Activated CD8-positive, alpha-beta T cell treated with anti-CD3 and anti-CD28 coated beads for 36 hours (primary cell): ENCODE results near the gene ST8SIA4. TPM values are rescaled to one million over a fixed set of nuclear protein-coding genes. Genes with fewer than 3 reads are reported as not detected.

ENCODE experiments used
- ATAC-seq: fragments of 200-7000 bp; cut with Tn5 transposase; one replicate; pipeline ENCODE4 v1.10.0; 2021; ENCODE audit warnings: mild to moderate bottlenecking, moderate library complexity
- CTCF ChIA-PET: fragments of 350-600 bp; sonication (Branson Sonifier 250); formaldehyde crosslinking; loops from one replicate; lab custom pipeline; 2021; ENCODE audit warnings: antibody characterized with exemption; lab: Charles Lee
- POLR2A ChIA-PET: fragments of 350-600 bp; sonication (Branson Sonifier 250); formaldehyde crosslinking; loops from one replicate; lab custom pipeline; 2021; ENCODE audit warnings: antibody characterized with exemption; lab: Charles Lee
- DNase-seq: peaks from one replicate; pipeline ENCODE4 v3.0.0-alpha.2; 2020
- H3K27ac Mint-ChIP-seq: one replicate; pipeline ENCODE4 v1.8.0; 2021; ENCODE audit warnings: mild to moderate bottlenecking, mixed read lengths
- H3K27me3 Mint-ChIP-seq: one replicate; pipeline ENCODE4 v1.8.0; 2021; ENCODE audit warnings: mixed read lengths
- H3K36me3 Mint-ChIP-seq: one replicate; pipeline ENCODE4 v1.8.0; 2021; ENCODE audit warnings: low read depth, mixed read lengths
- H3K4me1 Mint-ChIP-seq: one replicate; pipeline ENCODE4 v1.8.0; 2021; ENCODE audit warnings: low read depth, mixed read lengths
- H3K4me3 Mint-ChIP-seq: one replicate; pipeline ENCODE4 v1.8.0; 2021; ENCODE audit warnings: mild to moderate bottlenecking, moderate library complexity, mixed read lengths
- H3K9me3 Mint-ChIP-seq: one replicate; pipeline ENCODE4 v1.8.0; 2021; ENCODE audit warnings: mixed read lengths
- CTCF ChIP-seq: fragments of 200-600 bp; IDR thresholded peaks from one replicate; pipeline ENCODE4 v1.8.0; 2022; ENCODE audit warnings: antibody characterized with exemption, mild to moderate bottlenecking
- intact Hi-C: fragments of 100-400 bp; cut with micrococcal nuclease; formaldehyde crosslinking; loops from one replicate; pipeline ENCODE4 v1.10.0; 2022
- total RNA-seq, 2 experiments: library from RNA; stranded (reverse); gene quantifications; one replicate each; pipeline ENCODE4 v1.2.3, GENCODE V29; 2021

The ST8SIA4 gene
- total RNA-seq, 2 experiments from 2014 or later, result 31.6 to 34.1 TPM

DNA sequence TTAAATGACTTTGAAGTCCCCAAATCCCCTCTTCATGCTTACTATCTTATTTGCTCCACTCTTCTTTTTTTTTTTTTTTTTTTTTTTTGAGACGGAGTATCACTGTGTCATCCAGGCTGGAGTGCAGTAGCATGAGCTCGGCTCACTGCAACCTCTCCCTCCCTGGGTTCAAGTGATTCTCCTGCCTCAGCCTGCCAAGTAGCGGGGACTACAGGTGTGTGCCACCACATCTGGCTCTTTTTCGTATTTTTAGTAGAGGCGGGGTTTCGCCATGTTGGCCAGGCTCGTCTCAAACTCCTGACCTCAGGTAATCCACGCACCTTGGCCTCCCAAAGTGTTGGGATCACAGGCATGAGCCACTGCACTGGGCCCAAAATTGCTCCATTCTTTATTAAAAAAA is 51.0 kb downstream of the ST8SIA4 start:
- H3K4me1 Mint-ChIP-seq, result peaks cover 37% of the 10 kb centered on the region
- H3K4me3 Mint-ChIP-seq, result no peak overlapping the region
- ATAC-seq (no peak), DNase-seq (no peak)
- ChIA-PET POLR2A (interaction anchor here (1.8 to 3.3 kb wide), 2 partner anchors 10 to 49 kb away, joined by 5 to 27 read pairs; partner anchors contain the start of gene ST8SIA4), CTCF (interaction anchor here (1.0 to 2.7 kb wide), 4 partner anchors 9 to 76 kb away, joined by 3 to 16 read pairs (median 4); partner anchors contain the start of gene ST8SIA4)
- intact Hi-C loops, result loop anchor here (2.0 kb wide), 1 partner anchor 49 kb away; no protein-coding TSS in a partner anchor
- no peaks in the 10 kb centered on the region for H3K9me3 Mint-ChIP-seq
- peaks cover 43% of the 10 kb centered on the region for H3K36me3 Mint-ChIP-seq
- TF ChIP-seq CTCF, result no peak
- no peak overlapping the region for H3K27ac Mint-ChIP-seq
- no peaks in the 10 kb centered on the region for H3K27me3 Mint-ChIP-seq

DNA sequence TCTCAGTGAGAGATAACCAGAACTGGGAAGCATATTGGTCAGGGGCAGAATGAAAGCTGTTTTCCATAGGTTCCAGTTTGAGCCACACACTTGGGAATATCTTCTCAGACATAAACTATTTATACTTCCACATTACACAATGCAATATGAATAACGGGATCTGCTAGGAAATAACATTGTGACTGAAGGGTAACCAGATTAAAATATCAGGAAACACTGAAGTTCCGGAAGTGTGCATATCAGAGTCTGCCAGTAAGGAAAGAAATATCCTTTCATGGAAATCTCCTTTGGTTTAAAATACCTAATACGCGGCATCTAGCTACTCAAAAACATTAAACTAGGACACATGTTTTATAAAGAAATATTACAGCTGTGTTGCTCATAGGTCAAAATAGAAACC is 56.3 kb downstream of the ST8SIA4 start:
- H3K4me3 Mint-ChIP-seq, result no peak overlapping the region
- ATAC-seq, result no peak
- DNase-seq, result no peak
- intact Hi-C loops, result no loop called here
- H3K9me3 Mint-ChIP-seq, result no peaks in the 10 kb centered on the region
- peaks cover 40% of the 10 kb centered on the region for H3K4me1 Mint-ChIP-seq
- TF ChIP-seq CTCF, result no peak
- ChIA-PET POLR2A (no interaction called here), CTCF (interaction anchor here (1.0 kb wide), 1 partner anchor 33 kb away, joined by 3 read pairs; no protein-coding TSS in a partner anchor)
- no peak overlapping the region for H3K27ac Mint-ChIP-seq
- H3K36me3 Mint-ChIP-seq, result peaks cover 40% of the 10 kb centered on the region
- no peaks in the 10 kb centered on the region for H3K27me3 Mint-ChIP-seq

DNA sequence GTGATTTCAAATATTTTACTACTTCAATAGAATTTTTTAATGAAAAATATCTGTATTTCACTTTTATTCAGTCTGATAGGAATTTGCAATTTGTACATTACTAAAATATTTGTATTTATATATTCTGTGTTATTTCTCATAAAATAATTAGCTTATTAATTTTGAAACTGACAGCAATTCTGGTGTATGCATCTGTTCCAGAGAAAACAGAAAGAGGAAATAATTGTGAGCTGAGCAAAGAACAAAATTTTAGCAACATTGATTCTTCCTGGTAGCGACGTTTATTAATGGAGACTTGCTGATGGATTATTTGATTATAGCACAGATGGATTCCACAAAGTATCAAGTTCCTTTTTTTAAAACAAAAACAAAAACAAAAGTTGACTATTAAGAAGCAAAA is 61.0 kb downstream of the ST8SIA4 start:
- Mint-ChIP-seq H3K27me3 (no peaks in the 10 kb centered on the region), H3K36me3 (peaks cover 48% of the 10 kb centered on the region), H3K9me3 (no peaks in the 10 kb centered on the region), H3K4me1 (peaks cover 75% of the 10 kb centered on the region), H3K27ac (peak overlapping the region; percentile 36), H3K4me3 (no peak overlapping the region)
- ATAC-seq (no peak), DNase-seq (no peak)
- intact Hi-C loops, result loop anchor here (5.0 kb wide), 2 partner anchors 60 to 65 kb away; partner anchors contain the start of gene ST8SIA4
- ChIA-PET POLR2A (interaction anchor here (0.7 to 4.8 kb wide), 3 partner anchors 9 to 60 kb away, joined by 3 to 64 read pairs (median 5); partner anchors contain the start of gene ST8SIA4), CTCF (interaction anchor here (0.8 to 2.2 kb wide), 10 partner anchors 10 to 67 kb away, joined by 3 to 6 read pairs (median 5); partner anchors contain the start of gene ST8SIA4)
- no peak for TF ChIP-seq CTCF

DNA sequence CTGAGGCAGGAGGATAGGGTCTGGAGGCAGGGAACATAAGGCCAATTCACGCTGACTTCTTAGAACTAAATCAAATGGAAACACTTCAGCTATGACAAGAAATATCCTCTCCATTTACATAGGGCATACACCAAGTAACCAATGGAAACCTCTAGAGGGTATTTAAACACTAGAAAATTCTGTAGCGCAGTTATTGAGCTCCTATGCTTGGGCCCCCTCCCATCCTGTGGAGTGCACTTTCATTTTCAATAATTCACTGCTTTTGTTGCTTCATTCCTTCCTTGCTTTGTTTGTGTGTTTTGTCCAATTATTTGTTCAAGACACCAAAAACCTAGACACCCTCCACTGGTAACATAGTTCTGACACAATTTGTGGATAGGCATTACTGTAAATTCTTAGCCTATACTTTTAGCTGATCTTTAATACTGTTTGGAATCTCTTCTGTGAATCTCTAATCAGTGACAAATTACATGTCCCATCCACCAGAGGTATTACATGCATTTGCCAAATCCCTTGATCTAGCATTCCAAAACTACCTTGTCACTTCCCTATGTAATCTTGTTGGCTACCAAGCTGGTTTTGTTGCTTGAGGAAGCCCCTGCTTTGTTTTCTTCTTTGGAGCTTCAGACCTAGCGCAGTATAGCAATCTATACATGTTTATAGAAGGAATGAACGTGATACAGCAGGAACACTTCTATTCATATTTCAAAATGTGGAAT is 61.6 kb downstream of the ST8SIA4 start:
- POLR2A ChIA-PET, result interaction anchor here (0.5 to 4.8 kb wide), 3 partner anchors 10 to 60 kb away, joined by 3 to 64 read pairs (median 5); partner anchors contain the start of gene ST8SIA4
- peak; percentile 48 for ATAC-seq
- Mint-ChIP-seq H3K4me3 (peak overlapping the region; percentile 26), H3K9me3 (no peaks in the 10 kb centered on the region), H3K27ac (peak overlapping the region; percentile 91), H3K36me3 (peaks cover 47% of the 10 kb centered on the region), H3K4me1 (peaks cover 75% of the 10 kb centered on the region), H3K27me3 (no peaks in the 10 kb centered on the region)
- TF ChIP-seq CTCF, result no peak
- DNase-seq, result peak; percentile 25
- CTCF ChIA-PET, result interaction anchor here (0.8 to 2.2 kb wide), 8 partner anchors 14 to 66 kb away, joined by 3 to 6 read pairs (median 5); partner anchors contain the start of gene ST8SIA4
- intact Hi-C loops, result loop anchor here (5.0 kb wide), 2 partner anchors 61 to 64 kb away; partner anchors contain the start of gene ST8SIA4
